Pancreas (tissue), 10 donors: ENCODE data around the gene SAMHD1. TPM values are rescaled to one million over a fixed set of nuclear protein-coding genes. Genes with fewer than 3 reads are reported as not detected.

Source experiments
- ATAC-seq, 4 donors: fragments of 200-7000 bp; cut with Tn5 transposase; one replicate each; pipeline versions ENCODE4 v1.8.0 to v1.9.1; 2020; ENCODE audit warnings: mild to moderate bottlenecking in 4 of 4, moderate library complexity in 4 of 4
- DNase-seq, 6 donors: peaks; one replicate each; pipeline ENCODE4 v3.0.0-alpha.2; 2020
- FAIRE-seq: peaks from 2 replicates; lab custom pipeline; 2012; peaks lifted over from hg19 to GRCh38; lab: Jason Lieb, UNC
- H3K27ac ChIP-seq, 4 donors: fragments of 200-600 bp; sonication (generic); 1 replicate in 3 of 4; 2 replicates in 1 of 4; pipeline versions ENCODE4 v1.5.0 to v1.8.0; 2020
- H3K27me3 ChIP-seq, 4 donors: fragments of 200-600 bp; one replicate each; pipeline ENCODE4 v1.8.0; 2021
- H3K36me3 ChIP-seq, 3 donors: fragments of 200-600 bp; sonication (generic) in 1 of 3; one replicate each; pipeline versions ENCODE4 v1.5.0 to v1.8.0; 2020 to 2021
- H3K4me1 ChIP-seq, 3 donors: fragments of 200-600 bp; one replicate each; pipeline ENCODE4 v1.8.0; 2021
- H3K4me3 ChIP-seq, 4 donors: fragments of 200-600 bp; sonication (generic) in 2 of 4; one replicate each; pipeline versions ENCODE4 v1.5.0 to v1.8.0; 2020 to 2021
- H3K9me3 ChIP-seq, 4 donors: fragments of 200-600 bp; one replicate each; pipeline ENCODE4 v1.8.0; 2021
- WGBS, 2 donors: extraction: QIAGEN DNeasy Blood & Tissue Kit; methylation state at CpG; one replicate each; pipeline ENCODE4 v1.1.7; 2013; 5-methylcytosine and 5-hydroxymethylcytosine counted together
- intact Hi-C, 3 donors: fragments of 100-400 bp; cut with DNase I; formaldehyde crosslinking; loops; one replicate each; pipeline versions ENCODE4 v1.11.1 to v1.14.2; 2022
- polyA plus RNA-seq, 2 donors: library from polyadenylated mRNA; stranded (reverse); fragments of 200-250 nt; gene quantifications; one replicate each; pipeline ENCODE4 v1.2.3, GENCODE V29; 2013
- total RNA-seq, 6 donors: library from RNA; stranded (reverse); fragmentation: NEBNext Ultra II Directional in 4 of 6; extraction: Animal tissue kit (Norgen Biotek cat#: 25700) in 4 of 6; gene quantifications; one replicate each; pipeline versions ENCODE4 v1.2.1 to v1.2.4, GENCODE V29; 2021 to 2023
- TF ChIP-seq, protein P1 (sequence below), 4 donors: fragments of 200-600 bp; sonication (generic) in 3 of 4; IDR thresholded peaks; one replicate each; pipeline versions ENCODE4 v1.5.0 to v1.8.0; 2021; ENCODE audit warnings: antibody characterized with exemption in 4 of 4
- donor health status: healthy with polysubstance abuse.
- donor health status: DM: no; HTN: no; CAD: no; lungs with moderate emphysema.
- donor health status: DM: no; HTN: no; CAD: no.
- donor health status: control.
- donor health status: control.
- donor health status: Bipolar disorder and iron deficiency.
- donor health status: DM: yes; HTN: yes; CAD: no.
- donor health status: DM: no; HTN: no; CAD: no.
- donor health status: DM: no; HTN: no; CAD: no.
- donor health status: DM: yes; HTN: yes; CAD: no.

SAMHD1 gene
- total and polyA plus RNA-seq, 8 donors = 23.3 to 90.7 (median 49.0) TPM

DNA sequence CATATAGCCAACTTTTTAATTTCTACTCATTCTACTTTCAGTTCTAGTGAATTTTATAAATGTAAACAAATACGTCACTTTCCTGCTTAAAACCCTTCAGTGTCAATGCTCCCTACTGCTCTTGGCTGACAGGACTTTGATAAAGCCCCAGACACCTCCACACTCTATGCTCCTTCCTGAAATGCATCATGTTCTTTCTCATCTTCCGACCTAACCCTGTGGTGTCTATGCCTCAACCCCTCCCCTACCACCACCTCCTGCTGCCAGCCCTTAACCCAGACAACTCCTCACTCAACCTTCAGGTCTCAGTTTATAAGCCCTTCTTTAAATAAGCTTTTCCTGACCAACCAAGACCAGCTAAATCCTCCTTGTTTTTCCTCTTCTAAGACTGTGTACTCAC lies 56.5 kb downstream of the SAMHD1 start:
- no peak for DNase-seq
- peaks cover 6 to 36% (median 8%) of the 10 kb centered on the region in 3 donors for H3K36me3 ChIP-seq
- no peak overlapping the region for H3K27ac ChIP-seq
- H3K9me3 ChIP-seq = no peaks in the 10 kb centered on the region
- no peaks in the 10 kb centered on the region for H3K27me3 ChIP-seq
- no peaks in the 10 kb centered on the region for H3K4me1 ChIP-seq
- no peak for ATAC-seq
- WGBS, 2 donors = 85 to 89% methylated on average over 2 of the region's 2 CpGs
- intact Hi-C loops = no loop called here
- no peak overlapping the region for H3K4me3 ChIP-seq
- no peak for FAIRE-seq
- TF ChIP-seq, protein P1, sequence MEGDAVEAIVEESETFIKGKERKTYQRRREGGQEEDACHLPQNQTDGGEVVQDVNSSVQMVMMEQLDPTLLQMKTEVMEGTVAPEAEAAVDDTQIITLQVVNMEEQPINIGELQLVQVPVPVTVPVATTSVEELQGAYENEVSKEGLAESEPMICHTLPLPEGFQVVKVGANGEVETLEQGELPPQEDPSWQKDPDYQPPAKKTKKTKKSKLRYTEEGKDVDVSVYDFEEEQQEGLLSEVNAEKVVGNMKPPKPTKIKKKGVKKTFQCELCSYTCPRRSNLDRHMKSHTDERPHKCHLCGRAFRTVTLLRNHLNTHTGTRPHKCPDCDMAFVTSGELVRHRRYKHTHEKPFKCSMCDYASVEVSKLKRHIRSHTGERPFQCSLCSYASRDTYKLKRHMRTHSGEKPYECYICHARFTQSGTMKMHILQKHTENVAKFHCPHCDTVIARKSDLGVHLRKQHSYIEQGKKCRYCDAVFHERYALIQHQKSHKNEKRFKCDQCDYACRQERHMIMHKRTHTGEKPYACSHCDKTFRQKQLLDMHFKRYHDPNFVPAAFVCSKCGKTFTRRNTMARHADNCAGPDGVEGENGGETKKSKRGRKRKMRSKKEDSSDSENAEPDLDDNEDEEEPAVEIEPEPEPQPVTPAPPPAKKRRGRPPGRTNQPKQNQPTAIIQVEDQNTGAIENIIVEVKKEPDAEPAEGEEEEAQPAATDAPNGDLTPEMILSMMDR (IDR thresholded peaks at IDR 0.05) = no peak

DNA sequence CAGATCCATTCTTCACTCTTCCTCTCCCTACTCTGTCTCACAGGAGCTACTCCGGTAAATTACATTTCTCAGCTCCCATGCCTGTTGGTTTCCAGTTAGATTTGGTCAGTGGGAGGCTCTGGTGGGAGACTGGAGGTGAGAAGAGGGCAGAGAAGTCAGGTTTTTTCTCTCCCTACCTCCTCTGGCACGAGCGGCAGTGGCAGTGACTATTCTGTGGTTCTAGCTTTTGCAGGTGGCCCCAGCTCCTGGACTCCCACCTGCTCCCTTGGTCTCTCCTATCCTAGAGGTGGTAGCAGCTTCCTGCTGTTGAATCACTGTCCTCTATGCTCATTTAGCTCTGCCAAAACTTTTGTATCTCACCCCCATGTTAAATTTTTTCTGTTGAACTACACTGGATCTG lies 57.7 kb downstream of the SAMHD1 start:
- DNase-seq (no peak), FAIRE-seq (no peak), ATAC-seq (no peak)
- 83 to 89% methylated on average over 3 of the region's 3 CpGs for WGBS, 2 donors
- no peaks in the 10 kb centered on the region for H3K4me1 ChIP-seq
- H3K4me3 ChIP-seq = no peak overlapping the region
- intact Hi-C loops = no loop called here
- H3K9me3 ChIP-seq = no peaks in the 10 kb centered on the region
- no peaks in the 10 kb centered on the region for H3K27me3 ChIP-seq
- H3K36me3 ChIP-seq = peaks cover 6 to 36% (median 8%) of the 10 kb centered on the region in 3 donors
- TF ChIP-seq, protein P1 (IDR thresholded peaks at IDR 0.05) = no peak
- no peak overlapping the region for H3K27ac ChIP-seq

DNA sequence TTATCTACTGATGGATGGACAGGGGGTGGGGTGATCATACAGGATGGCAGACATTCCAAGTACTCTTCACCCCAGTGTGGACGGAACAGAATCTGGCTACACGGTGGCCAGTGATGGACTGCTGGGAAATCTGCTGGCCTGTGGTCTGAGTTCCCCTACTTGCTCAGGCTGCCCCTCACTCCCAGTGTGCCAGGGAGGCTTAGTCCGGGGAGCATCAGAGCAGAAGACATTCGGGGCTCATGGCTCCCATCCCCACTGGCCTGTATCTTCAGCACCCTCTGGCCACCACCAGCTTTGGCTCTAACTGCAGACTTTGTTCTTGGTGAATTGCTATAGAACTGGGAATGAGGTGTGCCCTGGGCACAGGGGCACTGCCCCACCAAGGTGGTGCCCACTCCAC lies 60.3 kb downstream of the SAMHD1 start:
- TF ChIP-seq, protein P1 (IDR thresholded peaks at IDR 0.05) = no peak
- DNase-seq (no peak), ATAC-seq (no peak), FAIRE-seq (no peak)
- intact Hi-C loops = no loop called here
- Histone ChIP-seq H3K4me1 (peaks cover 0 to 3% (median 0%) of the 10 kb centered on the region in 3 donors), H3K4me3 (no peak overlapping the region), H3K36me3 (peaks cover 0 to 33% (median 4%) of the 10 kb centered on the region in 3 donors), H3K9me3 (no peaks in the 10 kb centered on the region), H3K27me3 (no peaks in the 10 kb centered on the region), H3K27ac (no peak overlapping the region)
- 89 to 96% methylated on average over 4 of the region's 4 CpGs for WGBS, 2 donors

DNA sequence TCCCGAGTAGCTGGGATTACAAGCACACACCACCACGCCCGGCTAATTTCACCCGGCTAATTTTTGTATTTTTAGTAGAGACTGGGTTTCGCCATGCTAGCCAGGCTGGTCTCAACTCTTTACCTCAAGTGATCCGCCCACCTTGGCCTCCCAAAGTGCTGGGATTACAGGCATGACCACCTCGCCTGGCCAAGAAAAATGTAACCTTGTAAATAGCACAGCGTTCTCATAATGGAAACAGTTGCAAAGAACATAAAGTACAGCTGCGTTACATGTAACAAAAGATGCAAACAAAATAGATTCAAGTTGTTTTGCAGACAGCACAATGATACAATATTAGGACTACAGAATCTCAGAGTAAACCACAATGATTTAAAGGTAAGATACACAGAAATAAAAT lies 60.9 kb downstream of the SAMHD1 start:
- Histone ChIP-seq H3K4me3 (no peak overlapping the region), H3K27me3 (no peaks in the 10 kb centered on the region), H3K9me3 (no peaks in the 10 kb centered on the region), H3K36me3 (peaks cover 0 to 27% (median 4%) of the 10 kb centered on the region in 3 donors), H3K27ac (no peak overlapping the region), H3K4me1 (peaks cover 0 to 3% (median 0%) of the 10 kb centered on the region in 3 donors)
- TF ChIP-seq, protein P1 (IDR thresholded peaks at IDR 0.05) = no peak
- FAIRE-seq (no peak), DNase-seq (peak in 1 of 6 donors; percentile 3), ATAC-seq (no peak)
- intact Hi-C loops = no loop called here
- 89 to 93% methylated on average over 9 of the region's 9 CpGs for whole genome bisulfite sequencing, 2 donors

DNA sequence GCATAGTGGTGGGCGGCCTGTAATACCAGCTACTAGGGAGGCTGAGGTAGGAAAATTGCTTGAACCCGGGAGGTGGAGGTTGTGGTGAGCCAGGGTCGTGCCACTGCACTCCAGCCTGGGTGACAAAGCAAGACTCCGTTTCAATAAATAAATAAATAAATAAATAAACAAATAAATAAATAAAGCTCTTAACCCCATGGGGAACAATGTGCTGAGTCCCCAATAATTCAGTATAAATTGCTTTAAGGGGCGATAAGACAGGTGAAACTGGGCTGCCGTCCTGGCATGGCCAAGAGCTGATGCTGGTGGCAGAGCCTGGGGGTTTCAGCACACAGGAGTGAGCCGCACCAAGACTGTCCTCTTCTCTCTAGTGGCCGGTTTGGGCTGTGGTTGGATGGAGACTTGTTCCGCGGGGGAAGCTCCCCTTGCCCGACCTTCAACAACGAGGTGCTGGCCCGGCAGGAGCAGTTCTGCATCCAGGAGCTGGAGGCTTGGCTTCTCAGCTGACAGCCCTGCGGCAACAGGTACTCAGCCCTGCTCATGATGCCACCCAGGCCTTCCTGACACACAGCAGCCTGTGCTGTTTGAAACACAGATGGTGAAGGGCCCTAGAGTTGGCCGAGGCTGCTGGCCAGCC lies 62.5 kb downstream of the SAMHD1 start:
- FAIRE-seq (no peak), ATAC-seq (no peak), DNase-seq (peak in 1 of 6 donors; percentile 42)
- H3K9me3 ChIP-seq = no peaks in the 10 kb centered on the region
- H3K36me3 ChIP-seq = peaks cover 0 to 23% (median 4%) of the 10 kb centered on the region in 3 donors
- WGBS, 2 donors = 82 to 84% methylated on average over 15 of the region's 15 CpGs
- H3K27me3 ChIP-seq = no peaks in the 10 kb centered on the region
- H3K4me1 ChIP-seq = peaks cover 0 to 3% (median 0%) of the 10 kb centered on the region in 3 donors
- TF ChIP-seq, protein P1 (IDR thresholded peaks at IDR 0.05) = no peak
- no peak overlapping the region for H3K4me3 ChIP-seq
- no peak overlapping the region for H3K27ac ChIP-seq
- intact Hi-C loops = no loop called here
